HepG2 (cell line): ENCODE measurements around the gene SPAG4. TPM values are rescaled to one million over a fixed set of nuclear protein-coding genes. Genes with fewer than 3 reads are reported as not detected.

Source experiments
- ARHGAP35 ChIP-seq: sonication (generic); formaldehyde crosslinking; IDR thresholded peaks from 2 replicates; pipeline ENCODE4 v1.9.0; 2022; ENCODE audit warnings: mild to moderate bottlenecking, inconsistent platforms, moderate library complexity, missing genetic modification reagents, borderline replicate concordance
- ARNT ChIP-seq: fragments of 450-650 bp; IDR thresholded peaks from 2 replicates; pipeline ENCODE4 v1.6.1; 2017
- CREB3 ChIP-seq: sonication (generic); formaldehyde crosslinking; IDR thresholded peaks from 2 replicates; pipeline ENCODE4 v1.5.0; 2020; ENCODE audit warnings: missing genetic modification reagents
- HCFC1 ChIP-seq: fragments of 150-350 bp; IDR thresholded peaks from 2 replicates; pipeline ENCODE4 v1.6.1; 2014; ENCODE audit warnings: low read depth, low read length
- MED1 ChIP-seq: sonication (generic); formaldehyde crosslinking; IDR thresholded peaks from 2 replicates; pipeline ENCODE4 v1.4.0; 2020; ENCODE audit warnings: missing genetic modification reagents
- NCOA5 ChIP-seq: sonication (generic); formaldehyde crosslinking; IDR thresholded peaks from 2 replicates; pipeline ENCODE4 v1.4.0; 2020; ENCODE audit warnings: missing genetic modification reagents
- NFYB ChIP-seq: sonication (generic); formaldehyde crosslinking; IDR thresholded peaks from 2 replicates; pipeline ENCODE4 v1.4.0; 2020; ENCODE audit warnings: missing genetic modification reagents
- NR3C1 ChIP-seq: sonication (generic); formaldehyde crosslinking; IDR thresholded peaks from 2 replicates; pipeline ENCODE4 v1.4.0; 2020; ENCODE audit warnings: missing genetic modification reagents
- RFXANK ChIP-seq: IDR thresholded peaks from 2 replicates; pipeline ENCODE4 v1.6.1; 2016
- XBP1 ChIP-seq: sonication (generic); formaldehyde crosslinking; IDR thresholded peaks from 2 replicates; pipeline ENCODE4 v1.5.0; 2020; ENCODE audit warnings: missing genetic modification reagents
- XRCC5 ChIP-seq: fragments of 200-400 bp; formaldehyde crosslinking; optimal IDR thresholded peaks from 2 replicates; pipeline ENCODE3; 2017; ENCODE audit warnings: mild to moderate bottlenecking, low read length
- ZBTB1 ChIP-seq: sonication (generic); formaldehyde crosslinking; IDR thresholded peaks from 2 replicates; pipeline ENCODE4 v1.4.0; 2020; ENCODE audit warnings: missing genetic modification reagents, borderline replicate concordance
- ZC3H4 ChIP-seq: sonication (generic); formaldehyde crosslinking; IDR thresholded peaks from 2 replicates; pipeline ENCODE4 v1.4.0; 2020; ENCODE audit warnings: missing genetic modification reagents, borderline replicate concordance
- ZNF101 ChIP-seq: sonication (generic); formaldehyde crosslinking; IDR thresholded peaks from 2 replicates; pipeline ENCODE4 v1.4.0; 2020; ENCODE audit warnings: mild to moderate bottlenecking, low read depth, missing genetic modification reagents, borderline replicate concordance
- ZNF24 ChIP-seq: fragments of 450-650 bp; IDR thresholded peaks from 2 replicates; pipeline ENCODE4 v1.6.1; 2017; ENCODE audit warnings: antibody characterized with exemption, mild to moderate bottlenecking
- ZNF274 ChIP-seq: sonication (generic); formaldehyde crosslinking; IDR thresholded peaks from 2 replicates; pipeline ENCODE4 v1.5.1; 2020; ENCODE audit warnings: mild to moderate bottlenecking, missing genetic modification reagents
- ZNF382 ChIP-seq: sonication (generic); formaldehyde crosslinking; IDR thresholded peaks from 2 replicates; pipeline ENCODE4 v1.5.0; 2020; ENCODE audit warnings: missing genetic modification reagents, mild to moderate bottlenecking, borderline replicate concordance
- ZNF44 ChIP-seq: sonication (generic); formaldehyde crosslinking; IDR thresholded peaks from 2 replicates; pipeline ENCODE4 v1.5.1; 2020; ENCODE audit warnings: mild to moderate bottlenecking, missing genetic modification reagents
- ZNF558 ChIP-seq: sonication (generic); formaldehyde crosslinking; IDR thresholded peaks from 2 replicates; pipeline ENCODE4 v1.9.0; 2022; ENCODE audit warnings: mild to moderate bottlenecking, missing genetic modification reagents, borderline replicate concordance
- ZNF569 ChIP-seq: sonication (generic); formaldehyde crosslinking; IDR thresholded peaks from 2 replicates; pipeline ENCODE4 v1.5.0; 2020; ENCODE audit warnings: mild to moderate bottlenecking, missing genetic modification reagents, moderate library complexity, borderline replicate concordance
- ZNF629 ChIP-seq: sonication (generic); formaldehyde crosslinking; conservative IDR thresholded peaks from 2 replicates; pipeline ENCODE4 v1.5.0; 2020; ENCODE audit warnings: missing genetic modification reagents
- ZNF704 ChIP-seq: sonication (generic); formaldehyde crosslinking; IDR thresholded peaks from 2 replicates; pipeline ENCODE4 v1.8.1; 2023; ENCODE audit warnings: mild to moderate bottlenecking, inconsistent platforms, moderate library complexity, missing genetic modification reagents, borderline replicate concordance
- ZNF746 ChIP-seq: sonication (generic); formaldehyde crosslinking; IDR thresholded peaks from 2 replicates; pipeline ENCODE4 v1.8.0; 2022; ENCODE audit warnings: mild to moderate bottlenecking, missing genetic modification reagents
- ZNF773 ChIP-seq: sonication (generic); formaldehyde crosslinking; IDR thresholded peaks from 2 replicates; pipeline ENCODE4 v1.4.0; 2020; ENCODE audit warnings: missing genetic modification reagents, borderline replicate concordance
- polyA plus RNA-seq, 8 experiments: library from polyadenylated mRNA; depleted of rRNA in 3 of 8; stranded (reverse) in 7 of 8; unstranded in 1 of 8; fragments of >200 nt; fragmentation: Illumina TruSeq in 4 of 8; extraction: Trizol in 4 of 8; gene quantifications; 2 replicates each; pipeline versions ENCODE4 v1.2.1 to v1.2.3, GENCODE V29; 2011 to 2016; ENCODE audit warnings: low read depth in 4 of 8, missing spikeins in 1 of 8, mixed read lengths in 1 of 8; ENCODE audit not compliant: insufficient read depth in 1 of 8
- total RNA-seq, 5 experiments: library from RNA; depleted of rRNA; stranded (reverse); fragments of >200 nt; fragmentation: Illumina TruSeq; extraction: Trizol; gene quantifications; 2 replicates each; pipeline ENCODE4 v1.2.3, GENCODE V29; 2016; ENCODE audit warnings: low read depth in 1 of 5
- TF ChIP-seq, protein P1 (sequence below): sonication (generic); formaldehyde crosslinking; IDR thresholded peaks from 2 replicates; pipeline ENCODE4 v1.8.1; 2023; ENCODE audit warnings: mild to moderate bottlenecking, missing genetic modification reagents, borderline replicate concordance

The SPAG4 gene
- total and polyA plus RNA-seq, 2 of the 13 experiments (the other 11 are each of a cell fraction or from before 2014, with no cell fraction given) = 5.8 to 137 TPM

GRCh38 chr20:35619196-35620095 lies 3.8 kb downstream of the SPAG4 start (continued):
- TF ChIP-seq ZNF704 (CRISPR knock-in tag) (no peak; the same call in 1 of the 2 replicates), NFYB (CRISPR knock-in tag) (peak; percentile 47), ARNT (no peak), ZNF746 (peak; percentile 91), ZNF101 (CRISPR knock-in tag) (no peak), ZNF382 (CRISPR knock-in tag) (no peak), NCOA5 (CRISPR knock-in tag) (0 out of 2 replicates have a peak, but pooled peaks have one; percentile 5), ZC3H4 (CRISPR knock-in tag) (peak; percentile 25; the same call in 1 of the 2 replicates), ZNF629 (peak; percentile 56), RFXANK (CRISPR knock-in tag) (peak; percentile 81; the same call in 1 of the 2 replicates), HCFC1 (no peak), ZNF274 (CRISPR knock-in tag) (peak; percentile 97), ZBTB1 (no peak), XRCC5 (peak; percentile 83), ARHGAP35 (CRISPR knock-in tag) (peak; percentile 98), MED1 (CRISPR knock-in tag) (peak; percentile 76), ZNF569 (CRISPR knock-in tag) (peak; percentile 91; the same call in 1 of the 2 replicates), ZNF44 (CRISPR knock-in tag) (peak; percentile 97), ZNF773 (no peak), XBP1 (no peak; the same call in 1 of the 2 replicates), NR3C1 (CRISPR knock-in tag) (no peak; the same call in 1 of the 2 replicates), CREB3 (no peak), ZNF24 (no peak), ZNF558 (CRISPR knock-in tag) (peak; percentile 95; the same call in 1 of the 2 replicates)
- TF ChIP-seq, protein P1, sequence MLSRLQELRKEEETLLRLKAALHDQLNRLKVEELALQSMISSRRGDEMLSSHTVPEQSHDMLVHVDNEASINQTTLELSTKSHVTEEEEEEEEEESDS (CRISPR knock-in tag) = peak; percentile 72; the same call in 1 of the 2 replicates
